MV-4-11 (cell line): ENCODE measurements around the gene TUBG1.
"Not testable (repeated sequence)": the region's sequence is repeated elsewhere in the genome, so short reads cannot be mapped to it uniquely, and the experiment has no call there.

Source experiments
- DNase-seq: peaks from one replicate; lab custom pipeline; 2025; lab: John Stamatoyannopoulos, UW

The TUBG1 gene

DNA sequence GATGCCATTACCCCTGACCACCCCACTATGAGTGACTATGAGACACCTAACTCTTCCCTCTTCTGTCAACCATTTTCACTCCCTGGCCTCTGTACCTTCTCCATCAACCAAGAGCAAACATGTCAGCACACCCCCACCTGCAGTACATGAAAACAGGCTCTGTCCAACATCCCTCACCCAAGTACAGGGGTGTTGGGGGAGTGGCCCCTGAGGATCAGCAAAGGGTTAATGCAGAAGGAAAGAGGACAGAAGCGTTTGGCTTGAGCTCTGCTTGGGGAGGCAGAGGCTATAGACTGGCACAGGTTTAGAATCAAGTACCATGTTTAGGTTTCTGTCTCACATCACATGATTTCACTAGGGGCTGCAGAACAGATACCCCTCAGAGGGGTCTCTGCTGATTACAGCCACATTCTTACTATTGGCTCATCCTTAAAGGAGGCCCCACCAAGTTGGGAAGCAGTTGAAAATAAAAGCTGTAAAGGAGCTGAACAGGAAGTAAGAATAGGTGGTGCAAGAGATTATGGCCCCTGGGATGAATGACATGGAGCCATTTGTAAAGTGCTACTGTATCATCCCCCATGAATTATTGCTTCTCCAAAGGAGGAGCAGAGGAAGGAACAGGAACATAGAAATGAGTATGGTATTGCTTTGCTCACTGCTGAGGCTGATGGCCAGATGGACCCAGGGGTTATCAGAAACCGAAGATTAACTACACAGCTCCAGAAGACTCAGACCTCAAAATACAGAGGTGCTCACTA lies 29.5 kb upstream of the TUBG1 start:
- DNase-seq, result peak; percentile 15

DNA sequence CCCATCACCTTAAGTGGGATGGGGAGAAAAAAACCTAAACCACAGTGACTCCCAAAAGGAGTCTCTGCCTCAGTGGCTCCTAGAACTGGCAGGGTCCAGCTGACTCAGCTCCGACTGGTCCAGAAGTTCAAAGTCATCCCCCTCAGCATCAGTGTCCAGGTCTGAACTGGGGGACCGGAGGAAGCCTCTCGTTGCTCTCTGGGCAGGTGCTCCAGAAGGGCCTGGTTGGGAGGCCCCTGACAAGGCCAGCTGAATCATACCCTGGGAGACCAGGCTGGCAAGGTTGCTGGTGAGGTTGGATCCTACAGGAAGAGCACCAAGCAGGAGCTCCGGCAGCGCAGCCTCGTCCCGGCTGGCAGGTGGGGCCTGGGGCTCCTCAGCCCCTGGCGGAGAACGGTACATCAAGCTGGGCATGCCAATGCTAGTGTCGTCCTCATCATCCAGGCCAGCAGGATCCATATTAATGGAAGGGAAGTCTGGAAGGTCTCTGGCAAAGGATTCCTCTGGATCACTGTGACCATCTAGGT lies 27.7 kb upstream of the TUBG1 start:
- DNase-seq, result no peak

DNA sequence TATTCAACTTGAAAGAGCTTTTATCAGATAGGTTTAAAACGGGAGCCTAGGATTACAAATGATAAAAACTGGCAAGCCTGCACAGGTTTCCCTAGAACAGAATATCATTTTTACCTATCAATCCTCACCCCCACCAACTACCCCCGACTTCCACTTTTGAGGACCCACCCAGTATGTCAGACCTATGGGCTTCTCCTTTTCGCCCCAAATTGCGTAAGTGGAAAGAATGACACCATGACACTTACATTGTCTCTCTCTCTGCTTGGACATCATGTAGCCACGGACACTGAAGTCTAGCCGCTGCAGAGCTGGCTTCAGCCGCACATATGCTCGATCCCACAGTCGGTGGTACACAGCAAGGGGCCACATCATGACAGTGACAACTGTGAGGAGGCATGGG lies 24.6 kb upstream of the TUBG1 start:
- DNase-seq, result peak; percentile 78

DNA sequence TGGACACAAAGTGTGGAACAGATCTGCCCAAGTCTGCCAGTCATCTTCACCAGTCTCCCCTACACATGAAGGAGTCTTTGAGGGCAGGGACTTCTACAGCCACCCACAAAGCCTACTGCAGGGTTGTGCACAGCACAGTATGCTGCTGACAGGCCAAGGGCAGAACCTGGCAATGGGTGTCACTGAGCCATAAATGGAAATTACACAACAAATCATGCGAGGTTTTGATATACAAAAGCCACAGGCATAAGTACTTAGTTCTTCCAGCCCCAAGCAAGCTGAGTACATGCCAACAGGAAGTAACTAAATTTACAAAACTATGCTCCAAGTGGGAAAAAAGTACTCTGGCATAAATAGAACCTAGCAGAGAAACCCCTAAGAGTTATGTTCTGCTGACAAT lies 24.1 kb upstream of the TUBG1 start:
- DNase-seq, result peak; percentile 66

DNA sequence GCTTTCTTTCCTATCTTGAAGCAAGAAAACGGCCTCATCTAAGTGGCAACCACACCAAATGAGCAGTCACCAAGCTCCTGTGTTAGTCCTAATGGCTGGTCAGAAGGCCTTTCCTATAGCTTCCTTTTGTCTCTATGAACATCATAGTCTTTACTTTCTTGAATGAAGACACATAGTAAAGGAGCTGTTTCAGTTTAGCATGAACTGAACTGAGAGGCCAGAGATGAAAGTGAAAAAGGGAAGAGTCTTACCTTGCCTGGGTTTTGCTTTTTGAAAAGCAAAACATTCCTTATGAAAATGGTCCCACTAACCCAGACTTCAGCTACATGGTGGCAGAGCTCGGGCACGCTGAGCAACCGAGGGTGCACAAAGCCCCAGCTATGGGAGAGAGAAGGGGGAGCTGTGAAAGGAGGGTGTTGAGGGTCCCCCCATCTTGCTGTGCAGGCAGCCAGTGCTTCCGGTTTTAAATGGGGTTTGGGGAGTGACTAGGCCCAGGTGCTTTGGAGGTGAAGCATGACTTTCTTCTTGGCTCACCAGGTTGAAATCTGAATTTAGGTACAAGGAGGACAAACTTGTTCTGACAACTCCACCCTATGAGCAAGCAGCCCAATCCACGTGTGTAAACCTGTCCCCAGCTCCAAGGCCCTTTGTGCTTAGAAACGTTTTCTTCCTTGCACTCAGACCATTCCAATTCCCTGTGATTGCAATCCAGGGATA lies 22.8 kb upstream of the TUBG1 start:
- peak; percentile 14 for DNase-seq

DNA sequence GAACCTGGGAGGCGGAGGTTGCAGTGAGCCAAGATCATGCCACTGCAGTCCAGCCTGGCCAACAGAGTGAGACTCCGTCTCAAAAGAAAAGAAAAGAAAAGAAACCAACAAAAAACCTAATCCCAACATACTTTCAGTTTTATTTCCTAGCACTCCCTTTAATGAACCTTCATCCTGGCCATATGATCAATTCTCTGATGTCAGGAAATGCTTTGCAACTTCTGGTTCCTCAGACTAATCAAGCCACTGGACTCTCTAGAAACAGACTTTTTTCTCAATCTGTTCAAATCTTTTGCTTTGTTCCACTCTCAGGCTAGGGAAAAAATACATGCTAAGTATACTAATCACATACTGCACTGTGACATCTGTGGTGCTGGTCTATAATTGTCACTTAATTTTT lies 18.6 kb upstream of the TUBG1 start:
- no peak for DNase-seq

DNA sequence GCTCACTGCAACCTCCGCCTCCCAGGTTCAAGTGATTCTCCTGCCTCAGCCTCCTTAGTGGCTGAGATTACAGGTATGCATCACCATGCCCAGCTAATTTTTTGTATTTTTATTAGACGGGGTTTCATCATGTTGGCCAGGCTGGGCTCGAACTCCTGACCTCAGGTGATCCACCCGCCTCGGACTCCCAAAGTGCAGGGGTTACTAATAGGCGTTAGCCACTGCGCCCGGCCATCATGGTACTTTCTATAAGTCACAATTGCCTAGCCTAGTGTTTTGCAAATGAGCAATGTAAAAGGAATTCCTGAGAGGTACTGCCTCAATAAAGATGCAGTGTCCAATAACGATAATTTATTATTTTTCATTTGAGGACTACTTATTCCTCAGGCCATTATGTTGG lies 18.1 kb upstream of the TUBG1 start:
- no peak for DNase-seq

DNA sequence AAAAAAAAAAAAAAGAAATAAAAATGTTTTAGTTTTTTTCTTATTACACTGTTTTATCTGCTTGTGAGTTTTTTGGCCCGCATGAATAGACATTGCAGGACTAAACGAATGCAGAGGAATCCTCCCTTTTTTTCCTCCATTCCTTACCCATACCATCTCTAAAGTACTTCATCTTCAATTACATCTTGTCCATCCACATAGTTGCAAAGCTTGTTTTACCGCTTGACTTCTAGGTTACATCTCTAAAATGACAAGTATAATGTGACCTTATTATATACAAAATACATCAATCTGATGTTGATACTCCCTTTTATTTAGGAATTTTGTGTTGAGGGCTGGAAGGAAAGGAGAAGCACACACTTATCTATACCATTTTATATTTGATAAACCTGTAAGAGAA lies 13.1 kb upstream of the TUBG1 start:
- no peak for DNase-seq

DNA sequence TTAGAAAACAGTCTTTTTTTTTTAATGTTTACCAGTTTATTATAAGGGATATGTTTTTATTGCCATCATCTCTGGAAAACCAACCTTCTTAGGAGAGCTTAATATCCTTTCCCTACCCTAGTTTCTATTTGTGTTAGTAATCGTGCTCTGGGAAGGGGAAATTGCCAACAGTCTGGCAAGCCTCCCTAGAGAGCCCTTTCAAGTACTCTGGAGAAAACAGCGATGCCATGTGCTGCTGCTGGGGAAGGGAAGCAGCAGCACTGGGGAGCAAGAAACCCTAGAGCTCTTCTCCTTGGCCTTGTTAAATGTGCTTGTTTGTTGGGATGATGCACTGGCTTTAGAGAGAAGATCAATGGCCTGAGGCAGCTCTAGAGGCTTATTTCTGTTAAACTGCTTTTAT lies 10.6 kb upstream of the TUBG1 start:
- DNase-seq, result no peak

DNA sequence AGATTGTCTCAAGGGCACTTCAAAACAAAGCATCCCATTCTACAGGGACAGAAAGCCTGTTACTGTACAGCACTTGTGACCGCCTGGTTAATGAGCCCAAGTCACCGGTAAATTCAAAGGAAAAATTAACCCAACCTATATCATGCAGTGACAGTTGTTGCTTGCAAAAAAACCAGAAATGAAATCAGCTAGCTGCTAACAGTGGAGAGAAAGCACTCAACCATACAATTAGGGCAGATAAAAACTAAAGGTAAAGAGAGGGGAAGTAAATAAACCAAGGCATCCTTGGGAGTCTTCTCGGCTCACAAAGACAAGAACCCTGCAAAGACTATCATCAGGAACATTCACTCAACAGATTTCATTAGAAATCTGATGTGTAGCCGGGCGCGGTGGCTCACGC lies 6.2 kb upstream of the TUBG1 start:
- no peak for DNase-seq

DNA sequence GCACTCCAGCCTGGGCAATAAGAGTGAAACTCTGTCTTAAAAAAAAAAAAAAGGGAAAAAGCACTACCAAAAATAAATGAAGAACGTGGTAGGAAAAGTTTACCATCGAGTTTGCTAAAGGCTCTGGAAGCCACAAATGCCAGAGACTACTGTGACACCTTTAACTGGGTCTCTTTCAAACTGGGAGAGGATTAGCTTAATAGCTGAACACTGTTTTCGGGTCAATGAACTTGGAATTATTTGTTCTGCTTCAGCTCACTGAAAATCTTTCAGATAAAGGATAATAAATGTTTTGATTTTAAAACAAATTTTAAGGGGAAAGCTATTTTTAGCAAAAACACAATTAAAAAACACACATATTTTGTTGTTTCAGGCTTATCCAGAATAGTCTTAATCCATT lies 1.7 kb upstream of the TUBG1 start:
- DNase-seq, result no peak

DNA sequence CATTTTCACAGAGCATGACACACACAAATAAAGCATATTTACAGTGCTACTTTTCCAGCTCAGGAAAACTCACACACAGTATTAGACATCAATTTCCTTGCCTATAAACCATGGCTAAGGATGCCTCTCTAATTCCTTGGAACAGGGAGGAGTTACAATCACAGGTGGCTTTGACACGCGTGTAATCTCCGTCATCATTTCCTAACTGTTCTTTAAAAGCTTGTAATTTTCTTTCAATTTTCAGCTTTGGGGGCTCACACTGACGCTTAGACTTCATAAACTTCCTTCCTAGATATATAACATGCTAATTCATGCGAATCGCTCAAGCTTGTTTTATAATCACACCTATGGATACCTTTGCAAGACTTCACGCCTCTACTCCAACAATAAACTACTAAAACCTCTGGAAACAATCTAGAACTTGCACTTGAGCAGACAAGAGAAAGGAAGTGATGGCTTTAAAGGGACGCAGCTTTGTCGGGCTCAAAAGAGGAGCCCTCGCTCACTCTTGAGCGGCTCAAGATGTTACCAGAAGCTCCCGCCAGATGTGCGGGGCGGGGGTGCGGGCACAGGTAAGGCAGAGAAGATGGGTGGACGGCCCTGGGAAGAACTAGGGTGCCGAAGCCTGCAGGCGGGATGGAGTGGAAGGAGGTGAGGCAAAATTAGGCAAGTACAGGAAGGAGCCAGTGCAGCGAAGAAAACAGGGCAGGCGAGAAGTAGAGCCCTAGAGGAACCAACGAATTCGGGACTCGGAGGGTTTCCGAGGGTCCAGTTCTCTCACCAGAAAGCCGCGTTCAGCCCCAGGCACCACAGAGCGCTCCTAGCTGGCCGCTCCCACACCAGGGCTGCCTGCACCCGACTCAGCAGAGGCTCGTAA lies 940 bp upstream of the TUBG1 start:
- DNase-seq, result no peak

DNA sequence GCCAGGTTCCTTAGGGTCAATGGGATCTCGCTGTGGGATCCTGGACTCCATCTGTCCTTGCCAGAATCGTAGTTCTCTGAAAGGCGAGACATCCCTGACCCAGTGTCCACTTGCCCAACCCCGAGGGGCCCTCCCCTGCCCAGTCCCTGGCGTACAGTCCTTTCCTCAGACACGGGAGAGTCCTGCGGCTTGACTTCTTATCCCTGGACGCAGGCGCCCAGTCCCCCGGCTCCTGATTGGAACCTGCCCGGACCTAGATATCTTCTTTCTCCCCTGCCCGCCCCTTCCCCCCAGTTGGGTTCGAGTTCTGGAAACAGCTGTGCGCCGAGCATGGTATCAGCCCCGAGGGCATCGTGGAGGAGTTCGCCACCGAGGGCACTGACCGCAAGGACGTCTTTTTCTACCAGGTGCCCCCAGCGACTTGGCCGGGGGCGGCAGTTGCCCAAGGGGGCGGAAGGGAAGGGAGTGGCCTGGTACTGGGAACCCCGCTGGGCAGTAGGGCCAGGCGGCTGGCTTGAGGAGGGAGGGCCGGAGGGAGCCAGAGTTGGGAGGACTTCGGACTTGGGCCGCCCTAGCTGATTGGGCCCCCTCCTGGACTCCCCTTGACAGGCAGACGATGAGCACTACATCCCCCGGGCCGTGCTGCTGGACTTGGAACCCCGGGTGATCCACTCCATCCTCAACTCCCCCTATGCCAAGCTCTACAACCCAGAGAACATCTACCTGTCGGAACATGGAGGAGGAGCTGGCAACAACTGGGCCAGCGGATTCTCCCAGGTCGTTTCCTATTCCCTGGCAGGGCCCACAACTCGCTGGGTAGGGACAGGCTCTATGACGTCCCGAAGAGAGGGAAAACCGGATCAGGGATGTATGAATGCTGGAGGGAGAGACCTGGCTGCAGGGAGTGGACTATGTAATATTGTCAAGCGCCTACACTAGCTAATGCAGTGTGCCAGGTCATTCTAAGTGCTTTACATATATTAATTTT lies 625 bp downstream of the TUBG1 start:
- not testable (repeated sequence) for DNase-seq

DNA sequence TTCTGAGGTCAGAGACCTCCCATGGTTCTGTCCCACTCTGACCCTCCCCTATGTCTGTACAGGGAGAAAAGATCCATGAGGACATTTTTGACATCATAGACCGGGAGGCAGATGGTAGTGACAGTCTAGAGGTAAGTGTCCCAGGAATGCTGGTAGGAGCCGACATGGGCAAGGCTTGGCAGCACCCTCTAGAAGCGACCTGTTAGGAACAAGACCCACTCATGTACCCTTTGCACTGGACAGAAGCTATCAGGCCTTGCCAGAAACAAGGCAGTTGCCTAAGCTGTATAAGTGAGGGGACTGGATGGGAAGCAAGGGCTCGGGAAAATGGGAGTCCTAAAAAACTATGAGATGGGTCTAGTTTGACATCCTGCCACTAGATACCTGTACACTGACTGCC lies 2.5 kb downstream of the TUBG1 start:
- DNase-seq, result no peak

DNA sequence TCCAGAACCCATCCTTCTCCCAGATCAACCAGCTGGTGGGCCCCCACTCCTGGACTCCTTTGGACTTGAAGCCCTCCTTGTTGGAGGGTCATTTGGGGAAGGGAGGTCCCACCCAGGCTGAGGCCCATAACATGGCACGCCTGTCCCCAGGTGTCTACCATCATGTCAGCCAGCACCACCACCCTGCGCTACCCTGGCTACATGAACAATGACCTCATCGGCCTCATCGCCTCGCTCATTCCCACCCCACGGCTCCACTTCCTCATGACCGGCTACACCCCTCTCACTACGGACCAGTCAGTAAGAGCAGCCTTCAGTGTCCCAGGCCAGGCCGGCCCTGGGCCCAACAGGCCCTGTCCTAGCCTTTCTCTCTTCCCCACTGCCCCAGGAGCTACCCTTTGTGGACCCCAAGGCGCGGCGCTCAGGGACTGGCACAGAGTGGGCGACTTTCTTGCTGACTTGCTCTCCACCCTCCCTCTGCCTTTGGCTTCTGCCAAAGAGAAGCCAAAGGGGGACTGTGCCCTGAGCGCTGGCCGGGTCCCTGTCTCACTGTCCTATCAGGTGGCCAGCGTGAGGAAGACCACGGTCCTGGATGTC lies 4.3 kb downstream of the TUBG1 start:
- no peak for DNase-seq

DNA sequence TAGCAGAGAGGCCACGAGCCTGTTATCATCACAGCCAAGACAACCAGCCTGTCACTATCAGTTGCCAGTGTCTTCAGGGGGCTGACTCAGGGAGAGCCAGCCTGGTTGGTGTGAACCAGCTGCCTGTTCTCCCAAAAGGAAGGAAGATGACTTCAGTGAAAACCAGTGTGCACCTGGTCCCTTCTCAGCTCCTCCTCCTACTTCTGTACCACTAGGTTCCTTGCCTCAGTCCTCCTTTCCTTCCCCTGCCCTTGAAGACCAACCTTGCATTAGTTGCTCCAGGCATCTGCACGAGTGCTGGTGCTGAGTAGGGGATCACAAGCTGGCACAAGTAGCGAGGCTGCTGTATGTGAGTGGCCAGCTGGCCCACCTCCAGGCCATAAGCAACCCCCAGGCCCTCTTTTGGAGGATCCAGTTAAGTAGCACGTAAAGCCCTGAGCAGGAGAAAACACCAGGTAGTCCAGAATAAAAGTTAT lies 8.5 kb downstream of the TUBG1 start:
- no peak for DNase-seq

DNA sequence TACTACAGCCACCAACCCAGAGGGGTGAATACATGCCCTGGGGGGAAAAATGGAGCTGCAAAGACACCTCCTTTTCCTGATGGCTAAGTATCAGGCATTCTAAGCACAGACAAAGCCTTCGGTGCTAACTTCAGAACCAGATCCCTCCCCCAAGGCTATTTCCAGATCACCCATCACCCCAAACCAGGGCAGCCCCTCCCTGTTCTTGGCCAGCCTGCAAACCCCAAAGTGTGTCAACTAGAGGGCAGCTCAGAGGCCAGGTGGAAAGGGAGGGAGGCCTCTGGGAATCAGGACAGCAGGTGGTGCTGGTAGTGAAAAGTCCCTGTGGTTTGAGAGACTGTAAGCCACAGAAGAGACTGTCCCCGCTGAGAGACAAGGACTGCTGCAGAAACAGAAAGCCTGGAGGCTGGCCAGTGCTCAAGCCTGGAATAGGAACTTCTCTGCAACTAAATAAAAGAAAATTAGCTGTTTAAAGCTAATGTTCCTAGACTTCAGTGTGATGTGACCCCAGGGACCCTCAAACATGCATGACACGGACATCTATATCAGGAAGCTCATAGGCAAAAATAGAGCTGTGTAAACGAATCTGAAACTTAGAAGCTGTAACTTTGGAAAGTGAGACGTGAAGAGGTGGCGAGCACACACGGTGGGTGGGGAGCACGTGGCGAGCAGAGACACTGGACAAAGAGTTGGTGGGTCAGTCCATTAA lies 9.1 kb downstream of the TUBG1 start:
- DNase-seq, result peak; percentile 41

DNA sequence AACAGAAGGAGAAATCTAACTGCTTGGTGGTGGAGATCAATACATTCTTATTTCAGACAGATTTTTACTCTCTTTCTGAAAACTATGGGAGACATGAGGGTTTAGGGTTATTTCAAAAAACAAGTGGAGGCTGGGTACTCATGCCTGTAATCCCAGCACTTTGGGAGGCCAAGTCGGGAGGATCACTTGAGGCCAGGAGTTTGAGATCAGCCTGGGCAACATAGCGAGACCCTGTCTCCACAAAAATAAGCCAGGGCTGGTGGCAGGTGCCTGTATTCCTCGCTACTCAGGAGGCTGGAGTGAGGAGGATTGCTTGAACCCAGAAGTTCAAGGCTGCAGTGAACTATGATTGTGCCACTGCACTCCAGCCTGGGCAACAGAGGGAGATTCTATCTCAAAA lies 12.5 kb downstream of the TUBG1 start:
- not testable (repeated sequence) for DNase-seq

DNA sequence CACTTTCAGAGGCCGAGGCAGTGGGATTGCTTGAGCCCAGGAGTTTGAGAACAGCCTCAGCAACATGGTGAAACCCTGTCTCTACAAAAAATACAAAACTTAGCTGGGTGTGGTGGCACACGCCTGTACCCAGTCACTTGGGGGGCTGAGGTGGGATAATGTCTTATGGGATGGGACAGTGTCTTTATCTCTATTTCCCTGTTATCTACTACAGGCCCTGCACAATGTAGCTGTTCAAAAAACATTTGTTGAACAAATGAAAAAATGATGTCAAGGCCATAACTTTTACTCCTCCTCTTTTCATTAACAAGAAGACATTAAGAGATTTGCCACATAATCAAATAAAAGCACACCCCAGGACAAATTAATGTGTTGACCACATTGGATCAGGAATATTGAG lies 13.8 kb downstream of the TUBG1 start:
- no peak for DNase-seq
